Heart left ventricle (tissue), 16 donors: ENCODE data around the gene OR1E1. TPM values are rescaled to one million over a fixed set of nuclear protein-coding genes. Genes with fewer than 3 reads are reported as not detected.
"Not testable (repeated sequence)": the region's sequence is repeated elsewhere in the genome, so short reads cannot be mapped to it uniquely, and the experiment has no call there.

Source experiments
- ATAC-seq, 4 donors: fragments of 200-7000 bp; cut with Tn5 transposase; one replicate each; pipeline ENCODE4 v1.9.1; 2020 to 2022; ENCODE audit warnings: moderate library complexity in 4 of 4, mild to moderate bottlenecking in 3 of 4, moderate number of reproducible peaks in 1 of 4
- DNase-seq, 5 donors: peaks; one replicate each; pipeline ENCODE4 v3.0.0-alpha.2; 2020
- H3K27ac ChIP-seq, 12 donors: fragments of 200-600 bp; sonication (generic) in 4 of 12; one replicate each; pipeline versions ENCODE4 v1.5.0 to v1.8.0; 2016 to 2022; ENCODE audit warnings: mild to moderate bottlenecking in 2 of 12
- H3K27me3 ChIP-seq, 9 donors: fragments of 200-600 bp; sonication (generic) in 2 of 9; one replicate each; pipeline versions ENCODE4 v1.5.1 to v1.8.0; 2016 to 2022; ENCODE audit warnings: mild to moderate bottlenecking in 3 of 9
- H3K36me3 ChIP-seq, 9 donors: fragments of 200-600 bp; sonication (generic) in 2 of 9; one replicate each; pipeline versions ENCODE4 v1.5.0 to v1.8.0; 2018 to 2022; ENCODE audit warnings: mild to moderate bottlenecking in 2 of 9
- H3K4me1 ChIP-seq, 12 donors: fragments of 200-600 bp; sonication (generic) in 4 of 12; one replicate each; pipeline versions ENCODE4 v1.5.0 to v1.8.0; 2016 to 2022; ENCODE audit warnings: mild to moderate bottlenecking in 3 of 12
- H3K4me3 ChIP-seq, 12 donors: fragments of 200-600 bp; sonication (generic) in 4 of 12; one replicate each; pipeline versions ENCODE4 v1.5.0 to v1.8.0; 2017 to 2022; ENCODE audit warnings: mild to moderate bottlenecking in 9 of 12, moderate library complexity in 4 of 12
- H3K9me3 ChIP-seq, 12 donors: fragments of 200-600 bp; sonication (generic) in 4 of 12; one replicate each; pipeline versions ENCODE4 v1.5.0 to v1.8.0; 2016 to 2022; ENCODE audit warnings: mild to moderate bottlenecking in 1 of 12
- CTCF ChIP-seq, 12 donors: fragments of 200-600 bp; sonication (generic) in 4 of 12; IDR thresholded peaks; one replicate each; pipeline versions ENCODE4 v1.5.0 to v1.8.0; 2018 to 2022; ENCODE audit warnings: antibody characterized with exemption in 12 of 12, mild to moderate bottlenecking in 5 of 12
- POLR2A ChIP-seq, 2 donors: fragments of 450-650 bp; IDR thresholded peaks; one replicate each; pipeline ENCODE4 v1.6.1; 2017; ENCODE audit warnings: antibody characterized with exemption in 2 of 2, mild to moderate bottlenecking in 2 of 2, moderate library complexity in 2 of 2
- WGBS, 4 donors: extraction: QIAGEN DNeasy Blood & Tissue Kit in 2 of 4; methylation state at CpG; one replicate each; pipeline versions ENCODE4 v1.1.5 to v1.1.7; 2013 to 2018; 5-methylcytosine and 5-hydroxymethylcytosine counted together
- intact Hi-C, 10 donors: fragments of 100-400 bp; cut with DNase I; formaldehyde crosslinking; loops; one replicate each; pipeline versions ENCODE4 v1.11.1 to v1.14.2; 2022
- polyA plus RNA-seq, 2 donors: library from polyadenylated mRNA; stranded (reverse); fragments of 200-250 nt; gene quantifications; one replicate each; pipeline ENCODE4 v1.2.3, GENCODE V29; 2013
- total RNA-seq, 9 donors: library from RNA; depleted of rRNA in 2 of 9; stranded (reverse); fragments of >200 nt in 2 of 9; fragmentation: NEBNext Ultra II Directional in 3 of 9; extraction: Animal tissue kit (Norgen Biotek cat#: 25700) in 3 of 9; gene quantifications; one replicate each; pipeline versions ENCODE4 v1.1.0 to v1.2.4, GENCODE V29; 2016 to 2023
- donor health status: ischemic (EF 13 %, LVEDD 7.1; RV severe dilation, severe dysfunction).
- donor health status: healthy with polysubstance abuse.
- donor health status: DM: no; HTN: yes; CAD: no.
- donor health status: DM: no; HTN: no; CAD: no.
- donor health status: ischemic (EF 25% LVEDD 6.9; RV normal size, moderate dysfunction).
- donor health status: ischemic (EF 25% LVEDD 5.7; RV mildly dilated, moderate dysfunction).
- donor health status: healthy.
- donor health status: DM: yes; HTN: yes; CAD: no.
- donor health status: ischemic (EF 35%, LVEDD 5.7; RV mildly dilated, moderate dysfunction).
- donor health status: nonischemic (EF 11% LVEDD 7.7; RV severe dilation, severe dysfunction).
- donor health status: DM: yes; HTN: yes; CAD: no.
- donor health status: PGD.
- donor health status: ischemic (EF 29% LVEDD 5.4; RV normal size, mild dysfunction).
- donor health status: nonischemic (EF 23%, LVEDD 6.1; RV moderate dilation, normal function).

Gene OR1E1
- total and polyA plus RNA-seq, 11 donors: not detected

DNA sequence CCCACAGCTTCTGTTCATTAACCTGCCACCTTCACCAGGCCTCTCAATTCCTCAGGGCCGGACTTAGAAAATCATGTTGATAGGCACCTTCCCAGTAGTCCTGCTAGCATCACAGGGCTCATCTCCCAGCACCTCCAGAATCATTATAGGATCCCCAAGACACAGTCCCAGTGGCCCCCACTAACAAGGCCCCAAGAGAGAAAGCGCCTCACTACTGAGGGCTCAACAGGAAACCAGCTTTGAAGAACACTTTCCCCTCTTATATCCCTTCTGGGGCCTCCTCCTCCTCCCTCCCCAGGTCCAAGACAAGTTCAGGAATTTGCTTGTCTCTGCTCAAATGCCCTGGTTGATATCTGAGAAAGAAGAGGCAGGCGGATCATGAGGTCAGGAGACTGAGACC, 12.9 kb upstream of the OR1E1 start, which contains the start of gene OR3A3:
Gene OR3A3, plus strand, starts transcription at position 301 of the 400 bp plus-strand sequence.
- Histone ChIP-seq H3K27ac (no peak within 1 kb of the TSS), H3K4me3 (no peak within 1 kb of the TSS), H3K4me1 (no peaks in the 10 kb centered on the region), H3K27me3 (no peaks in the 10 kb centered on the region), H3K36me3 (no peaks in the 10 kb centered on the region), H3K9me3 (peaks cover 0 to 26% (median 7%) of the 10 kb centered on the region in 12 donors)
- TF ChIP-seq CTCF (IDR thresholded peaks at IDR 0.05): no peak
- intact Hi-C loops: no loop called here
- DNase-seq: no peak
- ATAC-seq: no peak
- 73 to 82% (median 79%) methylated on average over 3 of the region's 3 CpGs for WGBS, 4 donors

- H3K4me1 ChIP-seq, intact Hi-C loops, H3K4me3 ChIP-seq, H3K27me3 ChIP-seq, H3K36me3 ChIP-seq, H3K27ac ChIP-seq, ATAC-seq, DNase-seq: not testable (repeated sequence)
- H3K9me3 ChIP-seq: peaks cover 0 to 37% (median 8%) of the 10 kb centered on the region in 12 donors
- WGBS, 4 donors: 56 to 83% (median 65%) methylated on average over 1 of the region's 1 CpG
Observed at GRCh38 chr17:3403856-3404255, 5.6 kb upstream of the OR1E1 start.

DNA sequence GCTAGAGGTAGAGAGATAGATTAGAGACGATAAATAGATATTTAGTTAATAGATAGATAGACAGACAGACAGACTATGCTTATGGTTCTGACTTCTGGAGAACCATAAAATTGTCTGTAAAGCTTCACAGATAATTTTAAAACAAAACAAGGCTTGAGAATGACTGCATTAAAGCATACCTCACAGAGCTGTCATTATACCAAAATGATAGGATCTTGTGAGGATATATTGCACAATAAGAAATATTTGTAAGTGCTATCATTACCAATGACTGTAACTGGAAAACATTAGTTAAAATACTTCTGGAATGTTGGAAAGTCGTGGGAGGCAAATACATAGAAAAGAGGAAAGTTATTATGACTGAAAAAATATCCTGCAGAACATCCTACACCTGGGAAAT, 3.6 kb upstream of the OR1E1 start:
- WGBS, 4 donors: 52 to 67% (median 59%) methylated on average over 2 of the region's 2 CpGs
- Histone ChIP-seq H3K4me3 (no peak overlapping the region), H3K27ac (no peak overlapping the region), H3K4me1 (no peaks in the 10 kb centered on the region), H3K36me3 (no peaks in the 10 kb centered on the region), H3K9me3 (peaks cover 0 to 19% (median 3%) of the 10 kb centered on the region in 12 donors), H3K27me3 (no peaks in the 10 kb centered on the region)
- TF ChIP-seq CTCF (IDR thresholded peaks at IDR 0.05) (no peak), POLR2A (IDR thresholded peaks at IDR 0.05) (no peak)
- intact Hi-C loops: no loop called here
- ATAC-seq (no peak), DNase-seq (no peak)

DNA sequence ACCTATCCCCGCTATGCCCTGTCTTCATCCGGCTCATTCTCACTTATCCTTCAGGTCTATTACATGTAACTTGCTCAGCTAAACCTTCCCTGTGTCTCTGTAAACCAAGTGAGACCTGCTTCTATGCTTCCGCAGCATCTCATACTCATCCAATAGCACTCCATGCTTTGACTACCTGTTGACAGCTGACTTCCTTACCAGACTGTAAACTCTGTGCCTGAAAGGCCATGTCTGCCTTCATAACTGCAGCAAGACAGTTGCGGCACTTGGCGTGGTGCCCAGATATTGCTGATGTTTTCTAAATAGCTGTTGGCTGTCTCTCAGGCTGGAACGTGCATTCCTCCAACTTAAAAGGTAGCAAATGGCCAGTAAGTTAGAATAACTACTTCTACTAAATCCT, 1.8 kb upstream of the OR1E1 start:
- H3K4me1 ChIP-seq: no peaks in the 10 kb centered on the region
- intact Hi-C loops: no loop called here
- no peak for TF ChIP-seq CTCF (IDR thresholded peaks at IDR 0.05)
- TF ChIP-seq POLR2A (IDR thresholded peaks at IDR 0.05): no peak
- ATAC-seq (no peak), DNase-seq (no peak)
- peaks cover 0 to 5% (median 0%) of the 10 kb centered on the region in 12 donors for H3K9me3 ChIP-seq
- 37 to 48% (median 45%) methylated on average over 6 of the region's 6 CpGs for WGBS, 4 donors
- no peaks in the 10 kb centered on the region for H3K27me3 ChIP-seq
- H3K4me3 ChIP-seq: no peak overlapping the region
- no peaks in the 10 kb centered on the region for H3K36me3 ChIP-seq
- H3K27ac ChIP-seq: no peak overlapping the region

- intact Hi-C loops, H3K36me3 ChIP-seq, H3K9me3 ChIP-seq, H3K27me3 ChIP-seq, H3K27ac ChIP-seq, DNase-seq, ATAC-seq, H3K4me1 ChIP-seq, H3K4me3 ChIP-seq: not testable (repeated sequence)
- WGBS, 4 donors: 40 to 44% (median 42%) methylated on average over 7 of the region's 7 CpGs
Observed at GRCh38 chr17:3397801-3398200, 409 bp downstream of the OR1E1 start.
